Measurements from ENCODE around the gene AGAP9. TPM values are rescaled to one million over a fixed set of nuclear protein-coding genes. Genes with fewer than 3 reads are reported as not detected.
"Not testable (repeated sequence)": the region's sequence is repeated elsewhere in the genome, so short reads cannot be mapped to it uniquely, and the experiment has no call there.

AGAP9 gene
- total RNA-seq, 1 donor from 2014 or later = 24.0 TPM

- peak overlapping the region; percentile 97 for H3K4me3 Mint-ChIP-seq
- not testable (repeated sequence) for H3K27me3 Mint-ChIP-seq (ENCODE audit: low read depth); H3K36me3 Mint-ChIP-seq; H3K4me1 Mint-ChIP-seq; H3K9me3 Mint-ChIP-seq
- H3K27ac Mint-ChIP-seq = peak overlapping the region; percentile 97
- DNase-seq (ENCODE audit: low spot score in 2 of 2, unreplicated experiment in 2 of 2) = peak; percentile 45 to 79
Measured at GRCh38 chr10:47553214-47553859, 29.9 kb upstream of the AGAP9 start.

- not testable (repeated sequence) for H3K4me1 Mint-ChIP-seq; H3K9me3 Mint-ChIP-seq; H3K36me3 Mint-ChIP-seq; H3K27me3 Mint-ChIP-seq (ENCODE audit: low read depth); DNase-seq (ENCODE audit: low spot score in 2 of 2, unreplicated experiment in 2 of 2)
- H3K4me3 Mint-ChIP-seq = peak overlapping the region; percentile 97
- H3K27ac Mint-ChIP-seq = peak overlapping the region; percentile 97
Measured at GRCh38 chr10:47552719-47553118, 29.3 kb upstream of the AGAP9 start.

- not testable (repeated sequence) for H3K4me3 Mint-ChIP-seq; H3K36me3 Mint-ChIP-seq; H3K27ac Mint-ChIP-seq; H3K27me3 Mint-ChIP-seq (ENCODE audit: low read depth); H3K9me3 Mint-ChIP-seq; H3K4me1 Mint-ChIP-seq; DNase-seq (ENCODE audit: low spot score in 2 of 2, unreplicated experiment in 2 of 2)
Measured at GRCh38 chr10:47547286-47547685, 23.8 kb upstream of the AGAP9 start.

- not testable (repeated sequence) for H3K4me3 Mint-ChIP-seq; H3K9me3 Mint-ChIP-seq; H3K4me1 Mint-ChIP-seq; H3K36me3 Mint-ChIP-seq; DNase-seq (ENCODE audit: low spot score in 2 of 2, unreplicated experiment in 2 of 2); H3K27ac Mint-ChIP-seq; H3K27me3 Mint-ChIP-seq (ENCODE audit: low read depth)
Measured at GRCh38 chr10:47536430-47536829, 13.0 kb upstream of the AGAP9 start.

- H3K4me3 Mint-ChIP-seq; H3K9me3 Mint-ChIP-seq; H3K27me3 Mint-ChIP-seq (ENCODE audit: low read depth); H3K4me1 Mint-ChIP-seq; H3K27ac Mint-ChIP-seq; DNase-seq (ENCODE audit: low spot score in 2 of 2, unreplicated experiment in 2 of 2); H3K36me3 Mint-ChIP-seq: not testable (repeated sequence)
Measured at GRCh38 chr10:47502313-47502712, 21.1 kb downstream of the AGAP9 start.

DNA sequence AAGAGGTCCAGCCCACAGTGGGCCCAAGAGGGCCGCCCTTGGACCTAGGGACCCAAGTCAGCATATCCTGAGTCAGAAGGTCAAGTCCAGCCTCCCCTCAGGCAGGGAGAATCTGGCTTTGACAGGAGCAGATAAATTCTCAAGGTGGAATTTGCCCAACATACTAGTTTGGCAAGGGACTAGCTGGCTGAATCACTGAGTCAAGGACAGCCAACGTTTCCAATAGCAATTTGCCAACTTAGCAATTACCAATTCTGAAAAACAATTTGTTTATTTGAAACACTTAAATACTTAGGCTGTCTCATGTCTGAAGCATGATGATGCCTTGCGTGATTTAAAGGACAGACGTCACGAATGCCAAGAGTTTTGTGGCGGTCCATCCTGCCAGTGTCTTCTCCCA lies 29.2 kb downstream of the AGAP9 start:
- H3K9me3 Mint-ChIP-seq; H3K4me1 Mint-ChIP-seq; DNase-seq (ENCODE audit: low spot score in 2 of 2, unreplicated experiment in 2 of 2); H3K36me3 Mint-ChIP-seq; H3K27me3 Mint-ChIP-seq (ENCODE audit: low read depth); H3K27ac Mint-ChIP-seq; H3K4me3 Mint-ChIP-seq: not testable (repeated sequence)

DNA sequence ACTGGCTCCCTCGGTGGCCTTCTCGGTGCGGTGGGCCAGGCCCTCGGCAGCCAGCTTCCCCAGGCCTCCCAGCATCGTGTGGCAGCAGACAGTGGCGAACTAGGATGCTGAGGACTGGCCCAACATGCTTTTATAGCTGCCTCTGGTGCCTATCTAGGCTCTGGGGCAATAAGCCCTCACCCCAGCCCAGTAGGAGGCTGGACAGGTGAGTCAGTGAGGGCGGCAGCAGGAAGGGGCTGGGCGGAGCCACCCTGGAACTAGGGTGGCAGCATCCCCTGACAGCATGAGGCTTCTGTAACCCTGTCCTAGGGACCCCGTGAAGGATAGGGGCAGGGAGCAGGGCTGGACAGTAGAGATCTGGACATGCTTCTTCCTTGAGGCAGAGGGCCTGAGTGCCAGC lies 31.8 kb downstream of the AGAP9 start, which contains the start of gene FAM25G:
FAM25G (minus strand) TSS at position 101 of the 400 bp plus-strand sequence; CDS start at position 75, 26 bp downstream.
- not testable (repeated sequence) for H3K27ac Mint-ChIP-seq; H3K4me3 Mint-ChIP-seq; H3K9me3 Mint-ChIP-seq; H3K36me3 Mint-ChIP-seq; DNase-seq (ENCODE audit: low spot score in 2 of 2, unreplicated experiment in 2 of 2); H3K4me1 Mint-ChIP-seq; H3K27me3 Mint-ChIP-seq (ENCODE audit: low read depth)

DNA sequence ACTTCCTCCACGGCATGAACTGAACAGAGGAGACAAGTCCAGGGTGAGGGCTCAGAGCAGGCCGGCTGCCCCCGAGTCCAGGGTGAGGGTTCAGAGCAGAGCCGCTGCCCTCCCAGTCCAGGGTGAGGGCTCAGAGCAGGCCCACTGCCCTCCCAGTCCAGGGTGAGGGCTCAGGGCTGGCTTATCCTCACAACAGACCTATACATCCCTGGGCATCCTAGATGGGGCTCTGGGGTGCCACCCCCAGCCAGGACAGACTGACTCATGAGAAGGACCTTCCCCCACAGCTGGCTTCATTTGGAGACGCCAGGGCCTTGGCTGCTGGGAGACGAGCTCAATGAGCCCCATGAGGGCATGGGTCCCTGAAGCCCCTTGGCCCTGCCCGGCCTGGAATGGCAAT lies 33.8 kb downstream of the AGAP9 start:
- not testable (repeated sequence) for H3K27ac Mint-ChIP-seq; H3K36me3 Mint-ChIP-seq; H3K27me3 Mint-ChIP-seq (ENCODE audit: low read depth); DNase-seq (ENCODE audit: low spot score in 2 of 2, unreplicated experiment in 2 of 2); H3K9me3 Mint-ChIP-seq; H3K4me3 Mint-ChIP-seq; H3K4me1 Mint-ChIP-seq

DNA sequence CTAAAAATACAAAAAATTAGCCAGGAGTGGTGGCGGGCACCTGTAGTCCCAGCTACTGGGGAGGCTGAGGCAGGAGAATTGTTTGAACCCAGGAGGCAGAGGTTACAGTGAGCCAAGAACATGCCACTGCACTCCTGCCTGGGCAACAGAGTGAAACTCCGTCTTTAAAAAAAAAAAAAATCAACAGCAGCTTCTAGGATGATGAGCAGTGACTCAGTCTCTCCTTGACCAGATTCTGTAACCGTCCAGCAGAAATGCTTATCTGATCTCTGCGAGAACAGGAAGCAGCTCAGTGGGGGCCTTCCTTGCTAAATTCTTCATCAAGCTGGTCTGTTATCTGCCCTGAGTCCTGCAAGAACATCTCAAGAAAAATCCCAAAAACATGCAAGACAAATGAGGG lies 37.5 kb downstream of the AGAP9 start:
- H3K4me3 Mint-ChIP-seq; H3K27me3 Mint-ChIP-seq (ENCODE audit: low read depth); H3K27ac Mint-ChIP-seq; H3K4me1 Mint-ChIP-seq; DNase-seq (ENCODE audit: low spot score in 2 of 2, unreplicated experiment in 2 of 2); H3K9me3 Mint-ChIP-seq; H3K36me3 Mint-ChIP-seq: not testable (repeated sequence)

GRCh38 chr10:47484786-47485185 lies 38.7 kb downstream of the AGAP9 start:
- not testable (repeated sequence) for DNase-seq (ENCODE audit: low spot score in 2 of 2, unreplicated experiment in 2 of 2); H3K4me1 Mint-ChIP-seq; H3K27ac Mint-ChIP-seq; H3K36me3 Mint-ChIP-seq; H3K4me3 Mint-ChIP-seq; H3K9me3 Mint-ChIP-seq; H3K27me3 Mint-ChIP-seq (ENCODE audit: low read depth)

GRCh38 chr10:47483923-47484322 lies 39.5 kb downstream of the AGAP9 start, which contains the start of gene ANXA8:
TSS of gene ANXA8 (minus strand) at chr10:47484115. CDS start at chr10:47483933, 182 bp downstream.
- not testable (repeated sequence) for H3K27ac Mint-ChIP-seq

DNA sequence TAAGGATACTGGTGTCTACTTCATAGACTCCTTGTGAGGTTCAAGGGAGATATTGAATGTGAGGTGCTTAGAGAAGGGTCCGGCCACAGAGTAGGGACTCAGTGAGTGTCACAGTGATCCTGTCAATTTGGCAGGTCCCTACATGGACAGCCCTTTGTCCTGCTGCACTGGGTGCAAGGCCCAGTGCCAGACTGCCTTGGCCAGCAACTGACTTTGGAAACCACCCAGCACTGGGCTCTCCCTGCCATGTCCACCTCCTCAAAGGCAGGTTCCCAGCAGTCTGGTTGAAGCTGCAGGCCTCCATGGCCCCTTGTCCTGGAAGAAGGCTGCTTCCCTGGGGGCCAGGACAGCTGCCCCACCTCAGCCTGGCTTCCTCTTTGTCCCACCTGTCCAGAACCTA lies 41.1 kb downstream of the AGAP9 start:
- H3K36me3 Mint-ChIP-seq; H3K27me3 Mint-ChIP-seq (ENCODE audit: low read depth): not testable (repeated sequence)

More at GRCh38 chr10:47483923-47484322, 39.5 kb downstream of the AGAP9 start, which contains the start of gene ANXA8:
- not testable (repeated sequence) for H3K4me3 Mint-ChIP-seq; H3K36me3 Mint-ChIP-seq; H3K9me3 Mint-ChIP-seq; H3K27me3 Mint-ChIP-seq (ENCODE audit: low read depth); H3K4me1 Mint-ChIP-seq; DNase-seq (ENCODE audit: low spot score in 2 of 2, unreplicated experiment in 2 of 2)

GRCh38 chr10:47481768-47482181 lies 41.7 kb downstream of the AGAP9 start:
- H3K9me3 Mint-ChIP-seq; H3K4me1 Mint-ChIP-seq; H3K36me3 Mint-ChIP-seq; H3K4me3 Mint-ChIP-seq; DNase-seq (ENCODE audit: low spot score in 2 of 2, unreplicated experiment in 2 of 2); H3K27me3 Mint-ChIP-seq (ENCODE audit: low read depth); H3K27ac Mint-ChIP-seq: not testable (repeated sequence)

More for the DNA sequence above, 41.1 kb downstream of the AGAP9 start:
- not testable (repeated sequence) for H3K9me3 Mint-ChIP-seq; H3K27ac Mint-ChIP-seq; H3K4me3 Mint-ChIP-seq; H3K4me1 Mint-ChIP-seq; DNase-seq (ENCODE audit: low spot score in 2 of 2, unreplicated experiment in 2 of 2)

DNA sequence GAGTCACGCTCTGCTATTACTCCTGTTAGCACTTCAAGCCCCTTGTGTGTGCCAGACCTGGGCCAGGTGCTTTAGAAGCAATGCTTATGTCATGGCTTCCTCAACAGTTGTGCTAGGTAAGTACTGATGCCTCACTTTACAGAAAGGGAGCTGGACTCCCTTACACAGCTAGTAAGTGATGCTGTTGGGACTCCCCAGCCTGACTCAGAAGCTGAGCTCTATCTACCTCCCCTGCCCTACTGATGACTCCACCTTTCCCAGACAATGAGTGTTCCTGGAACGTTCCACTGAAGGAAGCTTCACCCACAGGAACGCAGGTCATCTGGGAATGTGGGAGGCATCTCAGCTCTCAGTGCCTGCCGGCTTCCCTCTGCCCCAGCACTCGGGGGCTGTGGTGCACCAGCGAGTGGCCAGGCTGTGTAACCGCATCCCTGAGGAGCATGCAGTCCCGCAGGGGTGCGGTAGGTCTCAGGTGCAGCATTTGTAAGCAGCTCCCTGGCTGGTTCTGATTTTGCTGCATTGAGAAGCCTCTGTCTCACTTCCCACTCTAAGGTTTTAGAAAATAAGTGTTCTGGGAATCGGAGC lies 42.2 kb downstream of the AGAP9 start:
- not testable (repeated sequence) for DNase-seq (ENCODE audit: low spot score in 2 of 2, unreplicated experiment in 2 of 2); H3K27me3 Mint-ChIP-seq (ENCODE audit: low read depth); H3K9me3 Mint-ChIP-seq; H3K27ac Mint-ChIP-seq; H3K4me3 Mint-ChIP-seq; H3K36me3 Mint-ChIP-seq; H3K4me1 Mint-ChIP-seq

Data from mesothelial cell of epicardium (in vitro differentiated cells).